Measurements from ENCODE around the gene PHACTR3. TPM values are rescaled to one million over a fixed set of nuclear protein-coding genes. Genes with fewer than 3 reads are reported as not detected.

The PHACTR3 gene
- total RNA-seq, 4 donors from 2014 or later, result 0.26 to 3.2 (median 0.57) TPM

- Histone ChIP-seq H3K9me3 (no peaks in the 10 kb centered on the region), H3K4me3 (no peak overlapping the region), H3K36me3 (no peaks in the 10 kb centered on the region), H3K27ac (no peak overlapping the region), H3K4me1 (peaks cover 0 to 14% of the 10 kb centered on the region in 2 donors), H3K27me3 (peaks cover 0 to 12% of the 10 kb centered on the region in 2 donors)
- DNase-seq, result no peak
- TF ChIP-seq CTCF (IDR thresholded peaks at IDR 0.05), result no peak
- TF ChIP-seq POLR2A (IDR thresholded peaks at IDR 0.05), result no peak
- intact Hi-C loops (cut with DNase I; ENCODE audit: low total_unique reads), result no loop called here
These were observed 29.1 kb upstream of the PHACTR3 start for GRCh38 chr20:59575216-59575615.

DNA sequence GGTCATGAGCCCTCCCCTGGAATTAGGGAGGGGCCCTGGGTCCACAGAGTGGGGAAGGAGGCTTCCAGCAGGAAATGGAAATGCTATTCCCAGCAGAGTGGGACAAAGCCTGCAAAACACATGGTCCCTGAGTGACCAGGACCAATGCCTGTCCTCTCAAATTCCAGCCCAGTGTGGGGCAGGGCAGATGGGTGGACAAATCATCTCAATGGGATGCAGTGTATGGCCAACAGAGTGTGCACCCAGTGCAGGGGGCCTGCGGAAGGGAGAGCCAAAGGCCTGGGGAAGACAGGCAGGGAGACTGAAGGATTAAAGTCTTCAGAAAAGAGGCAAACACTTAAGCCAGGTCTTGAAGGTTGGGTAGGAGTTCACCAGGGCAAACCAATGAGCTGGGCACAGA, 28.7 kb upstream of the PHACTR3 start:
- Histone ChIP-seq H3K9me3 (no peaks in the 10 kb centered on the region), H3K4me3 (no peak overlapping the region), H3K27me3 (peaks cover 0 to 12% of the 10 kb centered on the region in 2 donors), H3K27ac (no peak overlapping the region), H3K4me1 (peaks cover 0 to 14% of the 10 kb centered on the region in 2 donors), H3K36me3 (no peaks in the 10 kb centered on the region)
- DNase-seq, result no peak
- intact Hi-C loops (cut with DNase I; ENCODE audit: low total_unique reads), result no loop called here
- TF ChIP-seq POLR2A (IDR thresholded peaks at IDR 0.05) (no peak), CTCF (IDR thresholded peaks at IDR 0.05) (no peak)

DNA sequence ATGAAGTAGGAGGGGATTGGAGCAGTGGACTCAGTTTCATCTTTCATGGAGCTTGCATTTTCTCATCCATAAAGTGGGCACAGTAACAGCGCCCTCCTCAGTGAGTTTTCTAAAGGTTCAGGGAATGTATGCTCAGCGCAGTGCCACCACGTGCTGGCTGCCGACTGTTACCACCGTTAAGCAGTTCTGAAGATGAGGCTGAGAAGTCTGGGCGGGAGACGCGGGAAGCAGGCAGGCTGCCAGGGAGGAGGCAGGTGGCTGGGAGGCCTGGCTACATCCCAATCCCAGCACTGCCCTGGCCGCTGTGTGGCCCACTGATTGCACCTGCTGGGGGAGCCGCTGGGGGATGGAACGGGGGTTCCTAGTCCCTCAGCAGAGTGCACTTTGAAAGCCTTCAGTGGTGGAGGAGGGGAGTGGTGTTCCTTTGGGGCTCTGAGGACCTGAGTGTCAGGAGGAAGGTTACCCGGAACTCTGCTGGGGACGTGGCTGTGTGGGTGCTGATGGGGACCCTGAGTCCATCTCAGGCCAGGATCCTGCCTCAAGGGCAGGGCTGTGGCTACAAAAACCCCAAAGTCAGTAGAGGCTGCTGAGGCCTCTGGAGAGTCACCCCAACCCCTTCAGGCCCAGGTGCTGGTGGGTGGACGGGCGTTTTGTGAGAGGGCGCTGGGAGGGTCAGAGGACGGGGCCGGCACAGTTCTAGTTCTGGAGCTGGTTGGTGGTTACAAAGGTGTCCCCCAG, 28.0 kb upstream of the PHACTR3 start:
- no peak for DNase-seq
- TF ChIP-seq POLR2A (IDR thresholded peaks at IDR 0.05) (no peak), CTCF (IDR thresholded peaks at IDR 0.05) (no peak)
- Histone ChIP-seq H3K4me3 (no peak overlapping the region), H3K27ac (no peak overlapping the region), H3K4me1 (peaks cover 0 to 14% of the 10 kb centered on the region in 2 donors), H3K9me3 (no peaks in the 10 kb centered on the region), H3K36me3 (no peaks in the 10 kb centered on the region), H3K27me3 (peaks cover 0 to 12% of the 10 kb centered on the region in 2 donors)
- intact Hi-C loops (cut with DNase I; ENCODE audit: low total_unique reads), result no loop called here

- Histone ChIP-seq H3K4me3 (peak overlapping the region in 1 of 2 donors; percentile 31), H3K9me3 (no peaks in the 10 kb centered on the region), H3K27me3 (peaks cover 0 to 12% of the 10 kb centered on the region in 2 donors), H3K4me1 (peaks cover 0 to 14% of the 10 kb centered on the region in 2 donors), H3K27ac (no peak overlapping the region), H3K36me3 (no peaks in the 10 kb centered on the region)
- DNase-seq, result no peak
- TF ChIP-seq CTCF (IDR thresholded peaks at IDR 0.05) (no peak), POLR2A (IDR thresholded peaks at IDR 0.05) (no peak)
- intact Hi-C loops (cut with DNase I; ENCODE audit: low total_unique reads), result no loop called here
These were observed 27.1 kb upstream of the PHACTR3 start for GRCh38 chr20:59577037-59577808.
